Mesenteric fat pad (tissue), 1 donor: Measurements from ENCODE around the gene SLC1A5. TPM values are rescaled to one million over a fixed set of nuclear protein-coding genes. Genes with fewer than 3 reads are reported as not detected.
"Not testable (repeated sequence)": the region's sequence is repeated elsewhere in the genome, so short reads cannot be mapped to it uniquely, and the experiment has no call there.

ENCODE experiments used
- DNase-seq: peaks from one replicate; pipeline ENCODE4 v3.0.0-alpha.2; 2020; ENCODE audit warnings: low spot score
- total RNA-seq: library from RNA; stranded (reverse); fragmentation: NEBNext Ultra II Directional; extraction: Animal tissue kit (Norgen Biotek cat#: 25700); gene quantifications from one replicate; pipeline ENCODE4 v1.2.1, GENCODE V29; 2021
- donor health status: DM: yes; HTN: yes; CAD: no.

The SLC1A5 gene
- total RNA-seq, 1 donor from 2014 or later = 168 TPM

- no peak for DNase-seq
These were observed 16.0 kb downstream of the SLC1A5 start for GRCh38 chr19:46772170-46773017.

GRCh38 chr19:46768746-46769145 lies 19.6 kb downstream of the SLC1A5 start:
- not testable (repeated sequence) for DNase-seq

GRCh38 chr19:46766569-46767317 lies 21.7 kb downstream of the SLC1A5 start:
- DNase-seq = no peak

- no peak for DNase-seq
These were observed 23.5 kb downstream of the SLC1A5 start for GRCh38 chr19:46764817-46765291.

GRCh38 chr19:46762245-46762890 lies 26.0 kb downstream of the SLC1A5 start:
- DNase-seq = no peak

- DNase-seq = no peak
These were observed 27.0 kb downstream of the SLC1A5 start for GRCh38 chr19:46761418-46761831.

- DNase-seq = not testable (repeated sequence)
These were observed 27.5 kb downstream of the SLC1A5 start for GRCh38 chr19:46760897-46761296.

- DNase-seq = no peak
These were observed 28.0 kb downstream of the SLC1A5 start for GRCh38 chr19:46760363-46760762.

GRCh38 chr19:46759817-46760333 lies 28.5 kb downstream of the SLC1A5 start:
- no peak for DNase-seq

GRCh38 chr19:46759206-46759605 lies 29.2 kb downstream of the SLC1A5 start:
- DNase-seq = no peak

- DNase-seq = no peak
These were observed 31.9 kb downstream of the SLC1A5 start for GRCh38 chr19:46756544-46756888.

- DNase-seq = no peak
These were observed 32.4 kb downstream of the SLC1A5 start for GRCh38 chr19:46755853-46756543.

GRCh38 chr19:46755077-46755852 lies 33.1 kb downstream of the SLC1A5 start:
- DNase-seq = no peak

GRCh38 chr19:46753420-46754155 lies 34.8 kb downstream of the SLC1A5 start:
- no peak for DNase-seq

GRCh38 chr19:46748325-46749109 lies 39.9 kb downstream of the SLC1A5 start:
- no peak for DNase-seq

- DNase-seq = no peak
These were observed 41.9 kb downstream of the SLC1A5 start, which contains the start of gene STRN4 for GRCh38 chr19:46746281-46747057. Gene STRN4 (minus strand): TSS chr19:46746450. CDS start chr19:46746430, 20 bp downstream.

GRCh38 chr19:46745521-46746280 lies 42.7 kb downstream of the SLC1A5 start, which contains the start of gene FKRP:
Gene FKRP (plus strand): TSS chr19:46746057. CDS start chr19:46755451, 9,394 bp downstream.
- DNase-seq = no peak
